Activated T-cell treated with anti-CD3 and anti-CD28 coated beads for 48 hours (primary cell): Measurements from ENCODE around the gene WTIP.
"Not testable (repeated sequence)": the region's sequence is repeated elsewhere in the genome, so short reads cannot be mapped to it uniquely, and the experiment has no call there.

Source experiments
- DNase-seq: peaks from one replicate; pipeline ENCODE4 v3.0.0-alpha.2; 2020; ENCODE audit warnings: low read depth

The WTIP gene

GRCh38 chr19:34480971-34481841 is at the start of gene WTIP:
Gene WTIP (plus strand): TSS chr19:34481758. CDS start chr19:34481975, 217 bp downstream.
- DNase-seq = no peak

GRCh38 chr19:34432797-34433196 is 48.8 kb upstream of the WTIP start:
- DNase-seq = no peak

GRCh38 chr19:34436716-34437115 is 44.8 kb upstream of the WTIP start:
- no peak for DNase-seq

GRCh38 chr19:34448191-34448590 is 33.4 kb upstream of the WTIP start:
- DNase-seq = no peak

GRCh38 chr19:34452723-34453122 is 28.8 kb upstream of the WTIP start:
- DNase-seq = no peak

- DNase-seq = no peak
These were observed 27.5 kb upstream of the WTIP start for GRCh38 chr19:34454091-34454490.

- DNase-seq = no peak
These were observed 26.9 kb upstream of the WTIP start for GRCh38 chr19:34454685-34455084.

GRCh38 chr19:34455783-34456480 is 25.6 kb upstream of the WTIP start:
- not testable (repeated sequence) for DNase-seq

GRCh38 chr19:34457446-34457845 is 24.1 kb upstream of the WTIP start:
- no peak for DNase-seq

- no peak for DNase-seq
These were observed 22.9 kb upstream of the WTIP start for GRCh38 chr19:34458677-34459076.

- DNase-seq = no peak
These were observed 21.9 kb upstream of the WTIP start for GRCh38 chr19:34459614-34460013.

GRCh38 chr19:34461375-34462100 is 20.0 kb upstream of the WTIP start:
- DNase-seq = no peak

GRCh38 chr19:34464785-34465184 is 16.8 kb upstream of the WTIP start:
- not testable (repeated sequence) for DNase-seq

- no peak for DNase-seq
These were observed 13.1 kb upstream of the WTIP start for GRCh38 chr19:34468409-34468808.

- not testable (repeated sequence) for DNase-seq
These were observed 12.5 kb upstream of the WTIP start for GRCh38 chr19:34469026-34469425.

- DNase-seq = no peak
These were observed 9.5 kb upstream of the WTIP start for GRCh38 chr19:34471906-34472700.

GRCh38 chr19:34474233-34474989 is 7.1 kb upstream of the WTIP start:
- no peak for DNase-seq

- no peak for DNase-seq
These were observed 6.3 kb upstream of the WTIP start for GRCh38 chr19:34475026-34475974.

- DNase-seq = no peak
These were observed 5.5 kb upstream of the WTIP start for GRCh38 chr19:34475975-34476594.
